HAP-1 (cell line): ENCODE measurements around the gene MAPK4.
"Not testable (repeated sequence)": the region's sequence is repeated elsewhere in the genome, so short reads cannot be mapped to it uniquely, and the experiment has no call there.

Source experiments
- DNase-seq, 2 experiments: peaks; one replicate each; pipeline ENCODE4 v3.0.0-alpha.2; 2016 to 2020; ENCODE audit warnings: low spot score in 2 of 2
- H3K27me3 ChIP-seq: fragments of 250-450 bp; sonication (Bioruptor Pico); 2 replicates; pipeline ENCODE4 v1.5.1; 2020; ENCODE audit warnings: low read depth, mild to moderate bottlenecking, moderate library complexity
- H3K36me3 ChIP-seq: fragments of 250-450 bp; sonication (Bioruptor Pico); replicated peaks from 2 replicates; pipeline ENCODE4 v1.5.1; 2020; ENCODE audit warnings: mild to moderate bottlenecking
- H3K4me1 ChIP-seq: fragments of 250-450 bp; sonication (Bioruptor Pico); 2 replicates; pipeline ENCODE4 v1.5.1; 2020; ENCODE audit warnings: mild to moderate bottlenecking
- H3K4me3 ChIP-seq: fragments of 250-450 bp; sonication (Bioruptor Pico); 2 replicates; pipeline ENCODE4 v1.5.1; 2020; ENCODE audit warnings: mild to moderate bottlenecking, moderate library complexity
- H3K9me3 ChIP-seq: fragments of 250-450 bp; sonication (Bioruptor Pico); 2 replicates; pipeline ENCODE4 v1.5.1; 2020; ENCODE audit warnings: mild to moderate bottlenecking, moderate library complexity
- in situ Hi-C: fragments of 300-500 bp; cut with MboI; formaldehyde crosslinking; loops from 3 replicates; pipeline ENCODE4 v1.14.3; 2020; ENCODE audit warnings: low sequenced_read_pairs, inconsistent platforms, mixed read lengths

MAPK4 gene

GRCh38 chr18:50560681-50561629, 1.1 kb downstream of the MAPK4 start:
- DNase-seq, result peak; percentile 13 to 42
- in situ Hi-C loops, result no loop called here
- peaks cover 1% of the 10 kb centered on the region; the same call in 1 of the 2 replicates for H3K9me3 ChIP-seq
- H3K36me3 ChIP-seq, result no peaks in the 10 kb centered on the region
- no peaks in the 10 kb centered on the region; the same call in none of the 2 replicates for H3K4me1 ChIP-seq
- H3K27me3 ChIP-seq, result no peaks in the 10 kb centered on the region
- H3K4me3 ChIP-seq, result peak overlapping the region; percentile 72

GRCh38 chr18:50562258-50562657, 2.4 kb downstream of the MAPK4 start:
- H3K9me3 ChIP-seq, DNase-seq, in situ Hi-C loops, H3K4me3 ChIP-seq, H3K4me1 ChIP-seq, H3K36me3 ChIP-seq, H3K27me3 ChIP-seq: not testable (repeated sequence)

GRCh38 chr18:50562686-50563085, 2.8 kb downstream of the MAPK4 start:
- in situ Hi-C loops, result no loop called here
- H3K36me3 ChIP-seq, result no peaks in the 10 kb centered on the region
- no peak overlapping the region for H3K4me3 ChIP-seq
- H3K9me3 ChIP-seq, result no peaks in the 10 kb centered on the region
- H3K27me3 ChIP-seq, result no peaks in the 10 kb centered on the region
- DNase-seq, result no peak
- no peaks in the 10 kb centered on the region; the same call in none of the 2 replicates for H3K4me1 ChIP-seq

- in situ Hi-C loops, result no loop called here
- no peaks in the 10 kb centered on the region; the same call in none of the 2 replicates for H3K4me1 ChIP-seq
- H3K36me3 ChIP-seq, result no peaks in the 10 kb centered on the region
- H3K9me3 ChIP-seq, result no peaks in the 10 kb centered on the region
- no peak for DNase-seq
- no peaks in the 10 kb centered on the region for H3K27me3 ChIP-seq
- H3K4me3 ChIP-seq, result no peak overlapping the region
These were observed 3.5 kb downstream of the MAPK4 start for GRCh38 chr18:50563376-50563775.

GRCh38 chr18:50569930-50570329, 10.0 kb downstream of the MAPK4 start:
- DNase-seq, result no peak
- no peaks in the 10 kb centered on the region for H3K9me3 ChIP-seq
- H3K27me3 ChIP-seq, result no peaks in the 10 kb centered on the region

GRCh38 chr18:50571606-50572005, 11.7 kb downstream of the MAPK4 start:
- DNase-seq, result no peak
- Histone ChIP-seq H3K4me1 (no peaks in the 10 kb centered on the region), H3K27me3 (no peaks in the 10 kb centered on the region), H3K4me3 (no peak overlapping the region), H3K36me3 (no peaks in the 10 kb centered on the region), H3K9me3 (no peaks in the 10 kb centered on the region)
- in situ Hi-C loops, result no loop called here

More at GRCh38 chr18:50569930-50570329, 10.0 kb downstream of the MAPK4 start:
- Histone ChIP-seq H3K4me3 (no peak overlapping the region), H3K4me1 (no peaks in the 10 kb centered on the region), H3K36me3 (no peaks in the 10 kb centered on the region)
- in situ Hi-C loops, result no loop called here

- H3K4me1 ChIP-seq, H3K9me3 ChIP-seq, H3K27me3 ChIP-seq, H3K4me3 ChIP-seq, DNase-seq, in situ Hi-C loops, H3K36me3 ChIP-seq: not testable (repeated sequence)
These were observed 13.3 kb downstream of the MAPK4 start for GRCh38 chr18:50573196-50573595.

- no peak for DNase-seq
- H3K4me1 ChIP-seq, result no peaks in the 10 kb centered on the region
- H3K36me3 ChIP-seq, result no peaks in the 10 kb centered on the region
- H3K27me3 ChIP-seq, result no peaks in the 10 kb centered on the region
- no peaks in the 10 kb centered on the region for H3K9me3 ChIP-seq
- in situ Hi-C loops, result no loop called here
- no peak overlapping the region for H3K4me3 ChIP-seq
These were observed 13.8 kb downstream of the MAPK4 start for GRCh38 chr18:50573679-50574078.

- H3K4me1 ChIP-seq, result no peaks in the 10 kb centered on the region
- in situ Hi-C loops, result no loop called here
- H3K36me3 ChIP-seq, result no peaks in the 10 kb centered on the region
- H3K27me3 ChIP-seq, result no peaks in the 10 kb centered on the region
- no peak for DNase-seq
- no peaks in the 10 kb centered on the region; the same call in 1 of the 2 replicates for H3K9me3 ChIP-seq
- H3K4me3 ChIP-seq, result no peak overlapping the region
These were observed 18.1 kb downstream of the MAPK4 start for GRCh38 chr18:50578030-50578429.

GRCh38 chr18:50578651-50579050, 18.8 kb downstream of the MAPK4 start:
- Histone ChIP-seq H3K36me3 (no peaks in the 10 kb centered on the region), H3K27me3 (no peaks in the 10 kb centered on the region), H3K4me3 (no peak overlapping the region), H3K9me3 (no peaks in the 10 kb centered on the region; the same call in 1 of the 2 replicates), H3K4me1 (no peaks in the 10 kb centered on the region)
- in situ Hi-C loops, result no loop called here
- no peak for DNase-seq

GRCh38 chr18:50579061-50579774, 19.3 kb downstream of the MAPK4 start:
- Histone ChIP-seq H3K4me1 (no peaks in the 10 kb centered on the region), H3K36me3 (no peaks in the 10 kb centered on the region), H3K27me3 (no peaks in the 10 kb centered on the region), H3K4me3 (no peak overlapping the region), H3K9me3 (no peaks in the 10 kb centered on the region; the same call in 1 of the 2 replicates)
- in situ Hi-C loops, result no loop called here
- no peak for DNase-seq

- no peaks in the 10 kb centered on the region for H3K27me3 ChIP-seq
- DNase-seq, result no peak
- H3K36me3 ChIP-seq, result no peaks in the 10 kb centered on the region
- no peaks in the 10 kb centered on the region for H3K4me1 ChIP-seq
- H3K4me3 ChIP-seq, result no peak overlapping the region
- H3K9me3 ChIP-seq, result no peaks in the 10 kb centered on the region; the same call in 1 of the 2 replicates
- in situ Hi-C loops, result no loop called here
These were observed 21.6 kb downstream of the MAPK4 start for GRCh38 chr18:50581517-50581916.

- in situ Hi-C loops, result no loop called here
- DNase-seq, result no peak
- no peaks in the 10 kb centered on the region for H3K27me3 ChIP-seq
- H3K36me3 ChIP-seq, result no peaks in the 10 kb centered on the region
- no peaks in the 10 kb centered on the region; the same call in 1 of the 2 replicates for H3K9me3 ChIP-seq
- no peaks in the 10 kb centered on the region for H3K4me1 ChIP-seq
- no peak overlapping the region for H3K4me3 ChIP-seq
These were observed 22.6 kb downstream of the MAPK4 start for GRCh38 chr18:50582500-50582899.

- in situ Hi-C loops, result no loop called here
- no peaks in the 10 kb centered on the region for H3K27me3 ChIP-seq
- DNase-seq, result no peak
- H3K4me3 ChIP-seq, result no peak overlapping the region
- no peaks in the 10 kb centered on the region for H3K36me3 ChIP-seq
- 0 out of 2 replicates have a peak, but pooled peaks cover 3% of the 10 kb centered on the region for H3K4me1 ChIP-seq
- no peaks in the 10 kb centered on the region; the same call in 1 of the 2 replicates for H3K9me3 ChIP-seq
These were observed 26.8 kb downstream of the MAPK4 start for GRCh38 chr18:50586710-50587109.
